D721Med (cell line): ENCODE data around the gene MADD.
"Not testable (repeated sequence)": the region's sequence is repeated elsewhere in the genome, so short reads cannot be mapped to it uniquely, and the experiment has no call there.

Experiments
- DNase-seq: peaks from one replicate; pipeline ENCODE4 v3.0.0; 2011; ENCODE audit warnings: low spot score; ENCODE audit not compliant: insufficient read length
- FAIRE-seq: peaks from 2 replicates; lab custom pipeline; 2011; peaks lifted over from hg19 to GRCh38; lab: Jason Lieb, UNC
- CTCF ChIP-seq: IDR thresholded peaks from 2 replicates; pipeline ENCODE4 v1.5.1; 2012; ENCODE audit warnings: mild to moderate bottlenecking, control low read depth; ENCODE audit not compliant: insufficient read depth; ENCODE audit errors: missing control alignments

Gene MADD

GRCh38 chr11:47332791-47333525 is 63.0 kb downstream of the MADD start:
- TF ChIP-seq CTCF, result no peak
- FAIRE-seq, result no peak
- no peak for DNase-seq

GRCh38 chr11:47333526-47333845 is 63.6 kb downstream of the MADD start:
- DNase-seq, result no peak
- TF ChIP-seq CTCF, result no peak
- no peak for FAIRE-seq

DNA sequence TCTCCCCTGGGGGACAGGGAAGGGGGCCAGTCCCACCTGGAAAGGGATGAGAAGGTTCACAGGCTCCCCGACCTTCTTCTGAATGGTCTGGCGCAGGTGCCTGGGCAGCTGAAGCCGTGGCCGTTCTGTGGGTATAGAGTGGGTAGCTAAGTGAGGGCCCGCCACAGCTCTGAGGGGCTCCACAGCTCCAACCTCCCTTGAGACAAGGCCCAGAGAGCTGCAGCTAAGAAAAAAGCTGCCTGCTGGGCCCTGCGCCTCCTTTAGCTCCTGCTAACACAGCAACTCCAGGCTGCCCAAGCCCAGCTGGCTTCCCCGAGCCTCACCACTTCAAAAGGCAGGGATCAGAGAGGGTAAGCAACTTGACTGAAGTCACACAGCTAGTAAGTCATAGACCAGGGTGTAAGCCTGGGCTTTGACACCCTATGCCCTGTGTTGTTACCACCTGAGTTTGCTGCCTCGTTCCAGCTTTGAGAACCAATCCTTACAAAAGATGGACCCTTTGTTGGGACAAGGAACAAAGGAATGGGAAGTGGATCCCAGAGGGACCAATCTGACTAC is 64.0 kb downstream of the MADD start:
- no peak for TF ChIP-seq CTCF
- DNase-seq, result no peak
- no peak for FAIRE-seq

- not testable (repeated sequence) for FAIRE-seq
Observed at GRCh38 chr11:47334699-47335411, 64.9 kb downstream of the MADD start.

GRCh38 chr11:47335733-47336132 is 65.8 kb downstream of the MADD start:
- TF ChIP-seq CTCF, result no peak
- DNase-seq, result no peak
- FAIRE-seq, result no peak

More at GRCh38 chr11:47334699-47335411, 64.9 kb downstream of the MADD start:
- DNase-seq, result not testable (repeated sequence)

- TF ChIP-seq CTCF, result no peak
- no peak for FAIRE-seq
- DNase-seq, result no peak
Observed at GRCh38 chr11:47336595-47336994, 66.7 kb downstream of the MADD start.

GRCh38 chr11:47337229-47337924 is 67.4 kb downstream of the MADD start:
- FAIRE-seq (no peak), DNase-seq (no peak)
- no peak for TF ChIP-seq CTCF
